ENCODE results near the gene CXCL3.

Gene CXCL3

DNA sequence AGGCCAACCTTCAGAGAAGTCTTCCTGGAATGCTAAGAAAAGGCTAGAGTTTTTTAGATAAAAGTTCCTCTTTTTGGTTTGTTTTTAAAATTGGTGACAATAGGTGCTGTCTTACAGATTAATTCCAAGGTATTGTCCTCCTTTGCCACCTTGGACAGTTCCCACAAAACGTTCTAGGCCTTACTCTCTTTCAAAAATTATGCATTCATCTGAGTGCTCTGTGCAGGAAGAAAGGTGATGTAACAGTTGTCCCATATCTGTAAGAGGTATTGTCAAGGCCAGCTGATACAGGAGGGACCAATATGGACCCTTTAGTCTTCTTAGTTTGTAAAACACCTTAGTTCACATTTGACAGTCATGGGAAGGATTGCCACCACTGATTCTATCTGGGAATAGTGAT, 24.2 kb downstream of the CXCL3 start:
- DNase-seq (ENCODE audit: low read depth in 2 of 2): no peak

- no peak for DNase-seq (ENCODE audit: low read depth in 2 of 2)
Observed at GRCh38 chr4:74013264-74013663, 25.2 kb downstream of the CXCL3 start.

- DNase-seq (ENCODE audit: low read depth in 2 of 2): no peak
Observed at GRCh38 chr4:74012130-74012529, 26.4 kb downstream of the CXCL3 start.

DNA sequence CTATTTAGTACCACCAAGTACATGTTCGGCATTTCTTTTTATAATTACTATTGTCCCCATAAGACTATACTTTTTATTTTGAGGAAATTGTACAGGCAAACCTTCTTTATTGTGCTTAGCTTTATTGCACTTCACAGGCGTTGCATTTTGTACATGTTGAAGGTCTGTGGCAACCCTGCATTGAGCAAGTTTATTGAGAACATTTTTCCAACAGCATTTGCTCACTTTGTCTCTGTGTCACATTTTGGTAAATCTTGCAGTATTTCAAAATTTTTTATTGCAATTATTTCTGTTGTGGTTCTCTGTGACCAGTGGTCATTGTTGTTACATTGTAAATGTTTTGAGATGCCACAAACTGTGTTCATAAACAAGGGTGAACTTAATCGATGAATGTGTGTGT, 29.2 kb downstream of the CXCL3 start:
- no peak for DNase-seq (ENCODE audit: low read depth in 2 of 2)

- no peak for DNase-seq (ENCODE audit: low read depth in 2 of 2)
Observed at GRCh38 chr4:74006009-74006476, 32.4 kb downstream of the CXCL3 start.

GRCh38 chr4:74005528-74005927, 33.0 kb downstream of the CXCL3 start:
- DNase-seq (ENCODE audit: low read depth in 2 of 2): no peak

- DNase-seq (ENCODE audit: low read depth in 2 of 2): no peak
Observed at GRCh38 chr4:74004668-74005067, 33.8 kb downstream of the CXCL3 start.

- DNase-seq (ENCODE audit: low read depth in 2 of 2): no peak
Observed at GRCh38 chr4:74000301-74000700, 38.2 kb downstream of the CXCL3 start.

DNA sequence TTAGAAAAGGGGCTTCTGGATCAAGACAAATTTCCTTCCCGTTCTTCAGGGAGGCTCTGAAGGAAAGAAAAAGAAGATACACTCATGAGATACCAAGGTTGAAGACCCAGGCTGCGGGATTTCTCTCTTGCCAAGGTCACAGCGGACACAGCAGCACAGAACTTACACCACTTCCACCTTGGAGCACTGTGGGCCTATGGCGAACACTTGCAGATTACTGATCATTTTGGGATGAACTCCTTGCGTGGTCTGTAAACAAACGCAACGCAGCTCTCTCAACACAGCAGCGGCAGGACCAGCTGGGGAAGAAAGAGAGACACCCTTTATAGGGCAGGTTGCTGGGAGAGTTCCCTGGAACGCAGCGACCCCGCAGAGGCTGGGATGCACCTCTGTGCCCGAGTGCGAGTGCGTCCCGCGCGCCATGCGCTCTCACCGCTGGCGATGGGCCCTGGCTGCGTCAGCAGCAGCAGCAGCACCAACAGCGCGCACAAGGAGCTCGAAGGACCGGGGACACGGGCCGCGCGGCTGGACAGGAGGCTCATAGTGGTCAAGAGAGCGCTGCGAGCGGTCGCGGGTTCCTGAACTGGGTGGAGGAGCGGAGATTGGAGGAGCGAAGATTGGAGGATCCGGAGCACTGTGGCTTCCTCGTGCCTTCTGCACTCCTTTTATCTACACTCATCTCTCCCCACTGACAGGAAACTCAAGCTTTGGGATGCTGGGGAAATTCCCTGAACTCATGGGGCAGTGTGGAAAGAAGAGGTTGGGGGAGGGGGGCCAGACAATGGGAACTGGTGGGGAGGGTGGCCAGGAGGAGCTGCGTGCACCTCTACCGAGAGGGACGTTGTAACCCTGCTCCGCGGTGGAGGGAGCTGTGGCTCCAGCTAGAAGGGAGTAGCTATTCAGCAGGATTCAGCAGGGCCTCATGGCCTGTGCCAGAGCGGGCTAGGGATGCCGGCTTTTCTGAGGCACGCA, 40.2 kb downstream of the CXCL3 start, which contains the start of gene CXCL5:
Gene CXCL5 (minus strand): TSS at position 638 of the 972 bp plus-strand sequence. CDS start 96 bp downstream, at position 542.
- no peak for DNase-seq (ENCODE audit: low read depth in 2 of 2)

- no peak for DNase-seq (ENCODE audit: low read depth in 2 of 2)
Observed at GRCh38 chr4:73992050-73992449, 46.4 kb downstream of the CXCL3 start.

DNA sequence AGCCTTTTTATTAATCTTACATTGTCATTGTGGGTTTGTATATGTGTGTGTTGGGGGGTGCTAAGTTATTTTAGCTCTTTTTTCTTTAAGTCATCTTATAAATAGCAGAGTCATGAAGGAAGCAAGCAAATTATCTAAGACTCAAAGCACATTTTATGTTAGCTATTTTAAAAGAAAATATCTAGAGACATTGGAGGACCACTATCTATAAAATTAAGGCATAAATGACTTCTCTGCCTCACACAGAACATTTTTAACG, 46.8 kb downstream of the CXCL3 start:
- DNase-seq (ENCODE audit: low read depth in 2 of 2): no peak

GRCh38 chr4:73990988-73991741, 47.3 kb downstream of the CXCL3 start:
- no peak for DNase-seq (ENCODE audit: low read depth in 2 of 2)

- no peak for DNase-seq (ENCODE audit: low read depth in 2 of 2)
Observed at GRCh38 chr4:73989928-73990327, 48.6 kb downstream of the CXCL3 start.

DNA sequence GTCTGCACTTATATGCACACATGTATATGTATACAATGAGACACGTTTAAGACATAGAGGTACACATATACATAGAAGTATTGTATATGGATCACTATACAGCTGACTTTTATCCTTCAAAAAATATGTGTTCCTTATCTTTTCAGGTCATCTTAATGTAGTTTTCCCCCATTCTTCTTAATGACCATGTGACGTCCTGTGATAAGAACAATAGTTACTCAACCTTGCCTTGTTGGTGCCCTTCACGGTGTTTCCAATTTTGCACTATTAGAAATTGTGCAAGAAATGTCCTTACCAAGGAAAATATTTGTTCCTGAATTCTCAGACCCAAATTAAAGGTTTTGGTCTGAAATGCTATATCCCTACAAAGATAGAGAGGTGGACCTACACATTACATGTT, 49.5 kb downstream of the CXCL3 start:
- no peak for DNase-seq (ENCODE audit: low read depth in 2 of 2)

DNA sequence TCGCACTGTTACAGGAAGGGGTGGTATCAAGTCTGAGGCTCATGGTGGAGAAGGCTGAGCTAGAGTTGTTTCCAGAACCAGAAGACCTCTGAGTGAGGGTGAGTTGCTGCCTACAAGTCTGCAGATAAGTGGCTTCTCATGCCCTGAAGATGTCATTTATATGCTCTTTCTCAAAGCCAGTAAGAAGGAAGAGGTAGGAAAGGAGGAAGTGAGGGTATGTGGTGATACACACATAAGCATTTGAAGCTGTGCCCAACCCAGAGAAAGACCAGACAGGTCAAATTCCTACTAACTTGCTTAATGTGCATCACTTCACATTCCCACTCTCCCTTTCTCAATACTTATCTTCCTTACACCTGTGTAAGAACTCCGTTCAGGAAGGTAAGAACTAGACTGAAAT, 50.4 kb downstream of the CXCL3 start, which contains the start of gene PPBP:
Gene PPBP (minus strand): TSS at position 130 of the 400 bp plus-strand sequence. CDS start 87 bp downstream, at position 43.
- no peak for DNase-seq (ENCODE audit: low read depth in 2 of 2)

All from stimulated activated CD4-positive, alpha-beta T cell treated with anti-CD3 and anti-CD28 coated beads, Interleukin-15, amount 100 ng/mL, for 48 hours (primary cell).